Measurements from ENCODE around the gene ACP3. TPM values are rescaled to one million over a fixed set of nuclear protein-coding genes. Genes with fewer than 3 reads are reported as not detected.
A peak's percentile ranks its signal among the peaks of the same experiment; 100 is the strongest.
"Not testable (repeated sequence)": the region's sequence is repeated elsewhere in the genome, so short reads cannot be mapped to it uniquely, and the experiment has no call there.

The ACP3 gene
- total RNA-seq, 4 donors from 2014 or later = 0.22 TPM; not detected in 3

DNA sequence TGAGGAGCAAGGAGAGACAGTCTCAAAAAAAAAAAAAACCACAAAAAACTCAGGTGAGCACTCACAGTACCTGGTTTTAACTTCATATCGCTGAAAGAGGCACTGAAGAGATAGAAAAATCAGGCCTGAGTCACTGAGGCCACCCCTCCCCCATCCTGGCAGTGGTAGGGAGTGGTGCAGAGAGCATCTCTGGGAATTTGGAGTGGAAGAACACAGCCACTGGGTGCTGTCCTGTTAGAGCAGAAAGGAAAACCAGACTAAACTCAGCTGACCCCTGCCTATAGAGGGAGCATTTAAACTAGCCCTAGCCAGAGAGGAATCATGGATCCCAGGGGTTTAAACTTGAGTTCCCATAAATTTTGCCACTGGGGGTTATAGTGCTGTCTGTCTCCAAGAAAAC lies 77.9 kb downstream of the ACP3 start:
- in situ Hi-C loops (cut with MboI; ENCODE audit: low sequenced_read_pairs in 4 of 4) (no loop called here), intact Hi-C loops (cut with DNase I; ENCODE audit: low total_unique reads) (no loop called here)
- Histone ChIP-seq H3K27ac (no peak overlapping the region), H3K9me3 (no peaks in the 10 kb centered on the region), H3K4me3 (no peak overlapping the region), H3K36me3 (no peaks in the 10 kb centered on the region), H3K4me1 (no peaks in the 10 kb centered on the region), H3K27me3 (no peaks in the 10 kb centered on the region)
- no peak for TF ChIP-seq POLR2A (IDR thresholded peaks at IDR 0.05)
- TF ChIP-seq, protein P1, sequence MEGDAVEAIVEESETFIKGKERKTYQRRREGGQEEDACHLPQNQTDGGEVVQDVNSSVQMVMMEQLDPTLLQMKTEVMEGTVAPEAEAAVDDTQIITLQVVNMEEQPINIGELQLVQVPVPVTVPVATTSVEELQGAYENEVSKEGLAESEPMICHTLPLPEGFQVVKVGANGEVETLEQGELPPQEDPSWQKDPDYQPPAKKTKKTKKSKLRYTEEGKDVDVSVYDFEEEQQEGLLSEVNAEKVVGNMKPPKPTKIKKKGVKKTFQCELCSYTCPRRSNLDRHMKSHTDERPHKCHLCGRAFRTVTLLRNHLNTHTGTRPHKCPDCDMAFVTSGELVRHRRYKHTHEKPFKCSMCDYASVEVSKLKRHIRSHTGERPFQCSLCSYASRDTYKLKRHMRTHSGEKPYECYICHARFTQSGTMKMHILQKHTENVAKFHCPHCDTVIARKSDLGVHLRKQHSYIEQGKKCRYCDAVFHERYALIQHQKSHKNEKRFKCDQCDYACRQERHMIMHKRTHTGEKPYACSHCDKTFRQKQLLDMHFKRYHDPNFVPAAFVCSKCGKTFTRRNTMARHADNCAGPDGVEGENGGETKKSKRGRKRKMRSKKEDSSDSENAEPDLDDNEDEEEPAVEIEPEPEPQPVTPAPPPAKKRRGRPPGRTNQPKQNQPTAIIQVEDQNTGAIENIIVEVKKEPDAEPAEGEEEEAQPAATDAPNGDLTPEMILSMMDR (IDR thresholded peaks at IDR 0.05 in 4 of 5, conservative IDR thresholded peaks at IDR 0.05 in 1 of 5) = no peak
- DNase-seq (no peak), ATAC-seq (no peak)

- TF ChIP-seq POLR2A (IDR thresholded peaks at IDR 0.05) = no peak
- TF ChIP-seq, protein P1 (IDR thresholded peaks at IDR 0.05 in 4 of 5, conservative IDR thresholded peaks at IDR 0.05 in 1 of 5) = no peak
- no peaks in the 10 kb centered on the region for H3K9me3 ChIP-seq
- ATAC-seq (no peak), DNase-seq (no peak)
- no peak overlapping the region for H3K4me3 ChIP-seq
- H3K4me1 ChIP-seq = no peaks in the 10 kb centered on the region
- in situ Hi-C loops (cut with MboI; ENCODE audit: low sequenced_read_pairs in 4 of 4) (no loop called here), intact Hi-C loops (cut with DNase I; ENCODE audit: low total_unique reads) (no loop called here)
- no peak overlapping the region for H3K27ac ChIP-seq
- no peaks in the 10 kb centered on the region for H3K27me3 ChIP-seq
- H3K36me3 ChIP-seq = no peaks in the 10 kb centered on the region
These were observed 79.0 kb downstream of the ACP3 start for GRCh38 chr3:132396255-132396654.

DNA sequence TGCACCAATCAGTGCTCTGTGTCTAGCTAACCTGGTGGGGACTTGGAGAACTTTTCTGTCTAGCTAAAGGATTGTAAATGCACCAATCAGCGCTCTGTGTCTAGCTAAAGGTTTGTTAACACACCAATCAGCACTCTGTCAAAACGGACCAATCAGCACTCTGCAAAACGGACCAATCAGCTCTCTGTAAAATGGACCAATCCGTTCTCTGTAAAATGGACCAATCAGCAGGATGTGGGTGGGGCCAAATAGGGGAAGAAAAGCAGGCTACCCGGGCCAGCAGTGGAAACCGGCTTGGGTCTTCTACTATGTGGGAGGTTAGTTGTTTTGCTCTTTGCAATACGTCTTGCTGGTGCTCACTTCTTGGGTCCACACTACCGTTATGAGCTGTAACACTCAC lies 79.6 kb downstream of the ACP3 start:
- not testable (repeated sequence) for ATAC-seq

GRCh38 chr3:132399054-132399929 lies 82.1 kb downstream of the ACP3 start:
- in situ Hi-C loops (cut with MboI; ENCODE audit: low sequenced_read_pairs in 4 of 4) (no loop called here), intact Hi-C loops (cut with DNase I; ENCODE audit: low total_unique reads) (loop anchor here (2.0 kb wide), 1 partner anchor 48 kb away; no protein-coding TSS in a partner anchor)
- no peaks in the 10 kb centered on the region for H3K36me3 ChIP-seq
- ATAC-seq (no peak), DNase-seq (no peak)
- no peak for TF ChIP-seq POLR2A (IDR thresholded peaks at IDR 0.05)
- TF ChIP-seq, protein P1 (IDR thresholded peaks at IDR 0.05 in 4 of 5, conservative IDR thresholded peaks at IDR 0.05 in 1 of 5) = peak; percentile 15 to 65 (median 50)
- no peak overlapping the region for H3K27ac ChIP-seq
- no peaks in the 10 kb centered on the region for H3K4me1 ChIP-seq
- H3K9me3 ChIP-seq = no peaks in the 10 kb centered on the region
- no peaks in the 10 kb centered on the region for H3K27me3 ChIP-seq
- no peak overlapping the region for H3K4me3 ChIP-seq

More for the DNA sequence above, 79.6 kb downstream of the ACP3 start:
- H3K4me1 ChIP-seq; in situ Hi-C loops (cut with MboI; ENCODE audit: low sequenced_read_pairs in 4 of 4); H3K27me3 ChIP-seq; H3K27ac ChIP-seq; DNase-seq; H3K9me3 ChIP-seq; intact Hi-C loops (cut with DNase I; ENCODE audit: low total_unique reads); H3K4me3 ChIP-seq; H3K36me3 ChIP-seq: not testable (repeated sequence)

GRCh38 chr3:132401255-132401654 lies 84.0 kb downstream of the ACP3 start:
- in situ Hi-C loops (cut with MboI; ENCODE audit: low sequenced_read_pairs in 4 of 4) = no loop called here
- ATAC-seq (no peak), DNase-seq (no peak)
- no peak overlapping the region for H3K4me3 ChIP-seq
- no peaks in the 10 kb centered on the region for H3K36me3 ChIP-seq
- H3K27me3 ChIP-seq = no peaks in the 10 kb centered on the region
- TF ChIP-seq POLR2A (IDR thresholded peaks at IDR 0.05) = no peak
- TF ChIP-seq, protein P1 (IDR thresholded peaks at IDR 0.05 in 4 of 5, conservative IDR thresholded peaks at IDR 0.05 in 1 of 5) = no peak
- H3K27ac ChIP-seq = no peak overlapping the region
- no peaks in the 10 kb centered on the region for H3K9me3 ChIP-seq
- intact Hi-C loops (cut with DNase I; ENCODE audit: low total_unique reads) = no loop called here
- no peaks in the 10 kb centered on the region for H3K4me1 ChIP-seq

Measured in gastrocnemius medialis (tissue), 4 donors.